Spinal cord (tissue), 10 donors: ENCODE results near the gene MAP7D1. TPM values are rescaled to one million over a fixed set of nuclear protein-coding genes. Genes with fewer than 3 reads are reported as not detected.

Experiments used
- DNase-seq, 6 donors: peaks; one replicate each; pipeline versions ENCODE4 v3.0.0 to v3.0.0-alpha.2; 2013 to 2015; ENCODE audit warnings: low spot score in 6 of 6, low read depth in 4 of 6
- H3K27ac ChIP-seq: one replicate; pipeline ENCODE4 v1.5.1; 2013; ENCODE audit warnings: low read depth, low read length, control low read depth
- H3K27me3 ChIP-seq: one replicate; pipeline ENCODE4 v1.6.1; 2013; ENCODE audit warnings: low read length; ENCODE audit not compliant: control insufficient read depth, insufficient read depth
- H3K36me3 ChIP-seq: one replicate; pipeline ENCODE4 v1.6.1; 2013; ENCODE audit warnings: low read length; ENCODE audit not compliant: control insufficient read depth, insufficient read depth
- H3K4me1 ChIP-seq: one replicate; pipeline ENCODE4 v1.6.1; 2013; ENCODE audit warnings: low read length; ENCODE audit not compliant: control insufficient read depth, insufficient read depth
- H3K4me3 ChIP-seq: one replicate; pipeline ENCODE4 v1.5.1; 2013; ENCODE audit warnings: low read depth, low read length, control low read depth
- H3K9me3 ChIP-seq: one replicate; pipeline ENCODE4 v1.6.1; 2013; ENCODE audit warnings: low read length; ENCODE audit not compliant: control insufficient read depth, insufficient read depth
- WGBS: methylation state at CpG from one replicate; pipeline ENCODE4 v1.1.5; 2013; ENCODE audit warnings: missing lambda C conversion rate; ENCODE audit not compliant: insufficient coverage; 5-methylcytosine and 5-hydroxymethylcytosine counted together
- polyA plus RNA-seq, 2 donors: library from polyadenylated mRNA; unstranded; fragments of 120-200 nt; gene quantifications; one replicate each; pipeline ENCODE4 v1.2.1, GENCODE V29; 2013; ENCODE audit not compliant: insufficient read length in 2 of 2
- total RNA-seq, 2 donors: library from RNA; depleted of rRNA in 1 of 2; stranded (reverse); fragments of 120-200 nt in 1 of 2; fragments of >200 nt in 1 of 2; gene quantifications; one replicate each; pipeline versions ENCODE4 v1.2.3 to v1.2.4, GENCODE V29; 2013 to 2014
- donor health status: healthy.

Gene MAP7D1
- total and polyA plus RNA-seq, 4 donors = 52.4 to 209 (median 124) TPM

- Histone ChIP-seq H3K4me1 (peaks cover 34% of the 10 kb centered on the region), H3K27ac (no peak overlapping the region), H3K36me3 (peaks cover 39% of the 10 kb centered on the region), H3K27me3 (no peaks in the 10 kb centered on the region), H3K9me3 (no peaks in the 10 kb centered on the region), H3K4me3 (no peak overlapping the region)
- no peak for DNase-seq
Measured at GRCh38 chr1:36163426-36163825, 7.5 kb downstream of the MAP7D1 start.

- no peak overlapping the region for H3K4me3 ChIP-seq
- no peak overlapping the region for H3K27ac ChIP-seq
- peaks cover 39% of the 10 kb centered on the region for H3K36me3 ChIP-seq
- H3K9me3 ChIP-seq = no peaks in the 10 kb centered on the region
- H3K27me3 ChIP-seq = no peaks in the 10 kb centered on the region
- 96% methylated on average over 2 of the region's 2 CpGs for WGBS
- DNase-seq = no peak
- peaks cover 29% of the 10 kb centered on the region for H3K4me1 ChIP-seq
Measured at GRCh38 chr1:36164361-36164760, 8.4 kb downstream of the MAP7D1 start.

- H3K27me3 ChIP-seq = no peaks in the 10 kb centered on the region
- no CpG with 5 or more reads among the region's 1 CpG for WGBS
- H3K27ac ChIP-seq = no peak overlapping the region
- H3K4me1 ChIP-seq = peaks cover 21% of the 10 kb centered on the region
- H3K36me3 ChIP-seq = peaks cover 35% of the 10 kb centered on the region
- no peaks in the 10 kb centered on the region for H3K9me3 ChIP-seq
- H3K4me3 ChIP-seq = no peak overlapping the region
- no peak for DNase-seq
Measured at GRCh38 chr1:36165145-36165544, 9.2 kb downstream of the MAP7D1 start.

DNA sequence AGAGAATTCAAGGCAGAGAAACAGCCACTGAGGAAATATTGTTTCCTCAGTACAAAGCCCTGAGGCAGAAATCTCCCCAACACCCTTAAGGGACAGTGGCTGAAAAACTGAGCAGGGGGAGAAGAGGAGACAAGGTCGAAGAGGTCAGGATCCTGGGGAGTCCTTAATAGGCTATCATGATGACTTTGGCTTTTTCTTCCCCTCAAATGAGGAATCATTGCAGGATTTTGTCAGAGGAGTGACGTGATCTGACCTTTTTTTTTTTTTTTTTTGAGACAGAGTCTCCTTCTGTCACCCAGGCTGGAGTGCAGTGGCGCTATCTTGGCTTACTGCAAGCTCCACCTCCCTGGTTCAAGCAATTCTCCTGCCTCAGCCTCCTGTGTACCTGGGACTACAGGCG lies 10.2 kb downstream of the MAP7D1 start:
- H3K27me3 ChIP-seq = no peaks in the 10 kb centered on the region
- no peak for DNase-seq
- H3K27ac ChIP-seq = no peak overlapping the region
- H3K36me3 ChIP-seq = peaks cover 36% of the 10 kb centered on the region
- H3K4me3 ChIP-seq = no peak overlapping the region
- no peaks in the 10 kb centered on the region for H3K9me3 ChIP-seq
- H3K4me1 ChIP-seq = peaks cover 11% of the 10 kb centered on the region
- no CpG with 5 or more reads among the region's 4 CpGs for WGBS

DNA sequence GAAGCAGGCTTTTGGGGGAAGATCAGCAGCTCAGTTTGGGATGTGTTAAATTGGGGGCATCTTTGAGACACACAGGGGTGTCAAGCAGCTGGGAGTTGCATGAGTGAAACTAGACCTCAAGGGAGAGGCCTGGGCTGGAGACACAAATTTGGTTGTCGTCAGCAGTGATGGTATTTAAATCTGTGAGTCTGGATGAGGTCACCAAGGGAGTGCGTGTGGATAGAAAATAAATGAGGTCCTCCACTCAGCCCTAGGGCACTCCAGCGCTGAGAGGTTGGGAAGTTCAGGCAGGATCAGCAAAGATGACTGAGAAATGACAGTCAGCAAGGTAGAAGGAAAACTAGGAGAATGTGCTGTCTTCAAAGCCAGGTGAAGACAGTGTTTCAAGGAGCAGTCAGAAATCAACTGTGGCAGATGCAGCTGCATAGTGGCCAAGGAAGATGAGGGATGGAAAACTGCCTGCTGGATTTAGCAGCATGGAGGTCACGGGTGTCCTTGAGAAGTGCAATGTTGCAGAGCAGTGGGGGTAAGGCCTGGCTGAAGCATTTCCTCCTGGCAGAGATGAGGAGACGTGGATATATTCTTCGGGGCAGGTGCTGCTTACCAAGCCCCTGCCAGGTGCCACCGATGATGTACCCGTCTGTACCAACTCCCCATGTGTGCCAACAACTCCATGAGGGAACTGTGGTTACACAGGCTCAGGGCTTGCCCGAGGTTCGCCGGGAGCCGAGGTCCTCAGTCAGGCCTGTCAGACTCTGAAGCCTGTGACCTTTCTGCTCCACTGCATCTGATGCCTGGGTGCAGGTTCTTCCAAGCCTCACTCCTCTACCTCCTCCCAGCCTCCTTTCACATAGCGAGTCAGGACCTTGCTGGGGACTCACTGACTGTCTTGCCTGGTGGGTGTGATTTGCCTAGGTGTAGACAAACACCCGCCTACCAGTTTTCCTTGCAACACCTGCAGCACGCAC lies 11.3 kb downstream of the MAP7D1 start:
- Histone ChIP-seq H3K27ac (no peak overlapping the region), H3K4me1 (peaks cover under 1% of the 10 kb centered on the region), H3K4me3 (no peak overlapping the region), H3K27me3 (no peaks in the 10 kb centered on the region), H3K9me3 (no peaks in the 10 kb centered on the region), H3K36me3 (peaks cover 38% of the 10 kb centered on the region)
- WGBS = 85% methylated on average over 13 of the region's 15 CpGs
- no peak for DNase-seq

GRCh38 chr1:36168514-36168913 lies 12.6 kb downstream of the MAP7D1 start:
- 85% methylated on average over 1 of the region's 3 CpGs for WGBS

DNA sequence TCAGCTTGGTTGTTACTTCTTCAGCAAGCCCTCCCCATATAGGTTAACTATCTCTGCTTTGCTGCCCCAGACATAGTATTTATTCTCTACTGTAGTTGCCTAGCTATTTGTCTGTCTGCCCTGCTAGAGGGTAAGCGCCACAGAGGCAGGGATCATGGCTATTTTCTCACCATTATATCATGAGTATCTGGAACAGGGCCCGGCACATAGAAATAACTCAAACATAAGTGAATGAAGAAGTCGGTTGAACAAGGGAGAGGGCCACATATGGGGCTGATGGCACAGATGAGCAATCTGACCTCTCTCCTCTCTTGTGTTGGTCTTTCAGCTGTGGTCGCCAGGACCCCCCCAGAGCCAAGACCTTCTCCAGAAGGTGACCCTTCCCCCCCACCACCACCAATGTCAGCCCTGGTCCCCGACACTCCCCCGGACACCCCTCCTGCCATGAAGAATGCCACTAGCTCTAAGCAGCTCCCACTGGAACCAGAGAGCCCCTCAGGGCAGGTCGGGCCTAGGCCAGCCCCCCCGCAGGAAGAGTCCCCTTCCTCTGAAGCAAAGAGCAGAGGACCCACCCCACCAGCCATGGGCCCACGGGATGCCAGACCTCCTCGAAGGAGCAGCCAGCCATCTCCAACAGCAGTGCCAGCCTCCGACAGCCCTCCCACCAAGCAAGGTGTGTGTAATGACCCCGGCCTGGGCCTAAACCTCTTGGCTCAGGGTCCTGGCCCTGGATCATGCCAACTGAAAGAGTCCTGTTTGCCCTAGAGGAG lies 14.9 kb downstream of the MAP7D1 start:
- H3K4me1 ChIP-seq = peaks cover 12% of the 10 kb centered on the region
- no peak overlapping the region for H3K27ac ChIP-seq
- peaks cover 66% of the 10 kb centered on the region for H3K36me3 ChIP-seq
- 84% methylated on average over 8 of the region's 12 CpGs for WGBS
- no peak for DNase-seq
- H3K4me3 ChIP-seq = no peak overlapping the region
- H3K27me3 ChIP-seq = no peaks in the 10 kb centered on the region
- no peaks in the 10 kb centered on the region for H3K9me3 ChIP-seq

More at GRCh38 chr1:36168514-36168913, 12.6 kb downstream of the MAP7D1 start:
- DNase-seq = no peak
- peaks cover 47% of the 10 kb centered on the region for H3K36me3 ChIP-seq
- no peaks in the 10 kb centered on the region for H3K4me1 ChIP-seq
- no peaks in the 10 kb centered on the region for H3K27me3 ChIP-seq
- H3K9me3 ChIP-seq = no peaks in the 10 kb centered on the region
- H3K27ac ChIP-seq = no peak overlapping the region
- no peak overlapping the region for H3K4me3 ChIP-seq

- no peak for DNase-seq
- Histone ChIP-seq H3K36me3 (peaks cover 78% of the 10 kb centered on the region), H3K27me3 (no peaks in the 10 kb centered on the region), H3K4me3 (no peak overlapping the region), H3K27ac (no peak overlapping the region), H3K4me1 (peaks cover 14% of the 10 kb centered on the region), H3K9me3 (no peaks in the 10 kb centered on the region)
- 98% methylated on average over 20 of the region's 21 CpGs for WGBS
Measured at GRCh38 chr1:36172017-36172747, 16.2 kb downstream of the MAP7D1 start.

- no peak overlapping the region for H3K27ac ChIP-seq
- no peak for DNase-seq
- H3K4me1 ChIP-seq = peaks cover 14% of the 10 kb centered on the region
Measured at GRCh38 chr1:36172983-36173382, 17.0 kb downstream of the MAP7D1 start.

More at GRCh38 chr1:36172983-36173382, 17.0 kb downstream of the MAP7D1 start:
- no peak overlapping the region for H3K4me3 ChIP-seq
- peaks cover 79% of the 10 kb centered on the region for H3K36me3 ChIP-seq
- H3K27me3 ChIP-seq = no peaks in the 10 kb centered on the region
- 92% methylated on average over 2 of the region's 2 CpGs for WGBS
- no peaks in the 10 kb centered on the region for H3K9me3 ChIP-seq
